Middle frontal gyrus (tissue), 1 donor: ENCODE results near the gene HSD11B2.

Experiments used
- DNase-seq: peaks from one replicate; pipeline ENCODE4 v3.0.0-alpha.2; 2015; ENCODE audit warnings: low spot score; ENCODE audit errors: extremely low spot score

Gene HSD11B2

DNA sequence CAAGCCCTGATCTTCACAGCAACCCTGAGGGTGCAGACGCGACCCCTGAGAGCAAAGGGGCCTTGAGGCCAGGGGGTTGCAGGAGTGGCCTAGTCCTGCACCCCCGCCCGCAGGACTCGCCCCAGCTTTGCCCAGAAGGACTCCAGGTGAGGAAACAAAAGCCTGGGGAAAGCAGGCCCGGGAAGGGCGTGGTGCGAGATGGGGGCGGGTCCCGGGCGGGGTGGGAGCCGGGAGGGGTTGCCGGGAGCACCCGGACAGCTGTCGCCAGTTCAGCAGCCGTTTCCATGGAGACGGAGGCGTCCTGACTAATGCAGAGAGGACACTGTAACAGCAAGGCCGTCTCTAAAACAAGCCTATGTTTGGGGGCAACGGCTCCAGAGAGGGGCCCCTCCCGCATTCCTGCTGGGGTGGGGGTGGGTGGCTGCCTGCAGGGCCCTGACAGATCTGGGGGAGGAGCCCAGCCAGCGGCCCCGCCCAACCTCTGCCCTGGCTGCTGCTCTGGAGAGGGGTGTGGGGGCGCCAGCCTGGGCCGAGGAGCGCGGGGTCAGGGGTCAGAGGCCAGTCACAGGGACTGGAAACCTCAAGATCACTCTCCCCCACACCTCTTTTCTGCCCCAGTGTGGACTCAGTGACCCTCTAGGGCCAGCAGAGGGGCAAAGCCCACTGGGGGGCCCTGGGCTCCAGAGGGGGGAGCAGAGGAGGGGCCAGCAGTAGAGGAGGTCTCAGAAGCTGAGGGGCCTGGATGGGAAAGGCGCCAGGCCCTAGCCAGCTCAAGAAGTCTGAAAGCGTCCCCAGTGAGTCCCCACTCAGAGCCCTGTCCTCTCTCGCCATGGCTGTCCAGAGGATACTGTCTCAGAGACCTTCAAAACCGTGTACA lies 34.5 kb upstream of the HSD11B2 start:
- DNase-seq = no peak

DNA sequence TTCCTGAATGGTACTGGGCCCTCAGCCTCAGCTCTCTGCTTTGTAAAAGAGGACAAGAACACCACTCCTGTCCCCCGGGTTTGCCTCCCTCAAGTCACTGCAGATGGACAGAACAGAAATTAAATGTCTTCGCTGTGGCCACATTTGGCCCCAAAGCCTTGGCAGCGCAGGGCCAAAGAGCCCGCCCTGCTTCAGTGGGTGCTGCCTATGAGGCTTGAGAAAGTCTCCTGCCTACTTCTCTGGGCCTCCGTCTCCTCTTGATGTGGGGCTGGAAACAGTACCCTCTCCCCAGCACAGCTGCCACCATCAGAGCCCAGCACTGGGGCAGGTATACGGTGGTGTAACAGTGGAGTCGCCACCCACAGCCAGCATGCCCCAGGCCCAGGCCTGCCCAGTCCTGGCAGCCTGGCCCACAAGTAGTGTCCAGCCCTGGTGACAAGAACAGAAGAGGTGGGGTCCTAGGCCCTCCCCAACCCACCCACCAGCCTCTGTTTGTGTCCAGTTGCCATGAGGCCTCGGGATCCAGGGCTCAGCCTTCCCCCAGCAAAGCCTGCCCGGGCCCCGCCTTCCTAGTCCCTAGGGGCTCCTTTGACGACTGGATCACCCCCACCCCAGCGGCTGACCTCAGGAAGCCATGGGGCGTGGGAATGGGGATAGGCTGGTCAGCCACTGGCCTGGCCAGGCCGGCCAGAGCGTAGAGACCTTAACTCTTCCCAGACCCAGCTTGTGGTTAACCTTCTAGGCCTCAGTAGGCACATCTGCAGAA lies 33.7 kb upstream of the HSD11B2 start:
- no peak for DNase-seq

DNA sequence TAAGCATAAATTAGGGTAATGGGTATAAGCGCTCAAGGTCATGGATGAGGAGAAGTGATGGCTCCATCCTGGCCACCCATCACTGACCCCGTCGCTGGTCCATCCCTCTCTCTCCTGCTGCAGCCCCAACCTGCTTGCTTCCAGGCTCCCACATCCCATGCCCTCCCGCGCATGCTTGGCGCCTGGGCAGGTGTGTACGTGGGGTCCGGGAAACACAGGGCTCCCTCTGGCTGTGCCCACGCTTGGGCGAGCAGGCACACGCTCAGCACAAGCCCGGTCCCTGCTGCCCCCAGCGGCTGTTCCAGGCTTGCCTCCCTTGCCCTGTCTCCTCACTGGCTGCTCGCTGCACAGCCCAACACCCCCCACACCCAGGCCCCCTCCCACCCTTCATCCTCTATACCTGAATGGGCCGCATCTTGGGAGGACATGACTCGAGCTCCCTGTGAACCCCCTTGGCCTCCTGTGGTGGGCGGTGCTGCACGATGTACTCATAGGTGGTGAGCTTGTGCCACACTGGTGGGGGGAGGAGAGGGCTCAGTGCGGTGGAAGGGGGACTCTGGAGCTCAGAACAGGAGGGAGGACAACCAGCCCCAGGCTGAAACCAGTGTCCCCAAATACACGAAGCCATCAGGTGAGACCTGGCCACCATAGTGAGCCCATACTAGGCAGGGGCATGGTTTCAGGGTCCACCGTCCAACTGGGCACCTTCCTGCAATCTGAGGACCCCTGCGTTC lies 32.9 kb upstream of the HSD11B2 start:
- no peak for DNase-seq

DNA sequence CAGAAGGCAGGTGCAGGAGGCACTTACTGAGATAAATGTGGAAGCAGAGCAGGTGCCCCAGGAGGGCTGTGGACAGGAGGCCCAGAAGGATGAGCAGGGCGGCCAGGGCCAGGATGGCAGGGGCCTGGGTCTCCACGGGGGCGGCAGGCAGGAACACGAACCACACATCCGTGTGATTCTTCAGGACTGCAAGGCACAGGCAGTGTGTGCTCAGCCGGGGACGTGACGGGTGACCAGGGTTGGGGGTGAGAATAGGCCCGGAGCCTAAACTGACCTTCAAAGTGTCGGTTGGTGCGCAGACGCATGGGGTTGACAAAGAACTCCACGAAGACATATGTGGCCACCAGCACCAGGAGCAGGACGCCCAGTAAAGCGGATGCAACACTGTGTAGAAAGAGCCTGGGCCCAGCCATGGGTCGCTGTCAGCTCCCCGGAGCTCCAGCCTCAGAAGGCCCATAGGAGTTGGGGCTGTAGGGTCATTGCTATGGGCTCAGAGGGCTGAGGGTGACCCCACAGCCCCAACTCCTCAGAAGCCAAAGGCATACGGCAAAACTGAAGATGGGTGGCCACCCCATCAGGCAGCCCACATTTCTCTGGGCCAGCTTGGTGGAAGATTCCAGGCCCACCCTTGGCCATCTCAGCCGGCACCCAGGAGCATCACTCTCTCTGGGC lies 32.2 kb upstream of the HSD11B2 start:
- no peak for DNase-seq

DNA sequence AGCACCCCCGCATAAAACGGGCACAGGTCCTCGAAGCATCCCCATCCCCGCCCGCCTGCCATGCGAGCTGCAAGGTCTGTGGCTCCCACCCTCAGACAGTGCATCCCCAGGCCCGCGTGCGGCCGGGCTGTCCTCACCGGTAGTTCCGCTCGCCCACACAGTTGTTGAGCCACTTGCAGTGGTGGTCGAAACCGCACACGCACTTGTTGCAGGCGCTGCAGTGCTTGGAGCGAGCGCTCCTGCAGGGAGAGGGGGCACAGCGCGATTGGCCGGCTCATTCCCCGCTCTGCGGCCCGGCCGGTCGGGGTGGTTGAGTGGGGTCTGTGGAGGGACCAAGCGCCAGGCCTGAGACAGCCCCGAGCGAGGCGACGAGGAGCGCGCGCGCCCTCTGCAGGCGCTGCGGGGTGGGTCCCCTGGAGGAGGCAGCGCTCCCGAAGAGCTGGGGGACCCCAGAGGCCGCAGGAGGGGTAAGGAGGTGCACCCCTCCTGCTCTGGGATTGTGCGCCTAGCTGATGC lies 31.6 kb upstream of the HSD11B2 start:
- no peak for DNase-seq

DNA sequence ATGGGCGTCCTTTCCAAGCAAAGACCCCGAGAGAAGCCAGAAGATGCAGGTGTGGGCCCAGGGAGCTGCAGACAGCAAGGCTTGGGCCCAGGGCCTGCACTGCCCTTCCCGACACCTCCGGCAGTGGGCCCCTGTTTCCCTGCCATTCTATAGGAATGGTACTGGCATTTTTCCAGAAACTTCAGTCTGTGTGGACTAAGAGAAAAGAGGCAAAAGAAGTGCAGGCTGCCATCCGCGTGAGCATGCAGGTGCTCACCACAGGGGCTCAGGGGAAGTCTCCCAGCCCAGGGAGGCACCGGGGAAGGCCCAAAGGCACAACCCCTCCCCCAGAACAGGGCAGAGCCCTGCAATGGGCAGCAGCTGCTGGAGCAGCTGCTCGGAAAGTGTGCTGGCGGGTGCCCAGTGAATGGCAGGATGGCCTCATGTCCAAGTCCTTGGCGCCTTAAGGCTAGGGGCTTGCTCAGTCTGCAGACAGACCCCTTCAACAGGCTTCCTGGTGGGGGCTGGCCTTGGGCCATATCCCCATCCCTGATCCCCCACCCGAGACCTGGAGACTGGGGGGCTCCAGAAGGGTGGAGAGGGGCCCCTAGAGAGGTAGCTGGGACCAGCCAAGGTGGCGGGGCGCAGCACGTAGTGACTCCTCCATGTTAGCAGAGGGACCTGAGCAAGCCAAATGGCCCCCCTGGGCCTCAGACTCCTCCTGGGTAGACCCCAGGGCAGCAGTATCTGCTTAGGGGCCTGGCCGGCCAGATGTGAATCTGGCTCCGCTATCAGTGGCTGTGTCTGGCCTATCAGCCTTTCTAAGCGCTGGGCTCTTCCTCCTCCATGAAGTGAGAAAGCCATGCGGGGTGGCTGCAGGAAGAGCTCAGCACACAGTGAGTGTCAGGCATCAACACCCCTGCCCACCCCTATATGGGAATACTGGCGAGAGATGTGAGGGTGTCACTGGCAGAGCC lies 30.9 kb upstream of the HSD11B2 start:
- DNase-seq = no peak

DNA sequence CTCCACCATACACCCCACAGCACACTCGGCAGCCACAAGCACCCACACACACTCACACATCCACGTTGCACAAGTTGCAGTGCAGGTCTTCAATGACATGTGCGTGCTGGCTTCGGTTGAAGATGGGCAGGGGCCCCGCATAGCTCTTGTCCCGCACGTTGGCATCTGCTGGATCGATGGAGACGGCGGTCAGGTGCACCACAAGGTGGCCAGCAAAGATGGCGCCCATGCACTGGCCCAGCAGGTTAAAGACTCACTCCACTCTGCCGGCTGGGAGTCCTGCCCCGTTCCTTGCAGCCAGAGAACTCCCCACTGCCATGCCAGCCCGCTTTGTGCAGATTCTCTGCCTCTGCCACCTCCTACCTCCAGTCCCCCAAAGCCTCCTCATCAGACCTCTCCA lies 30.0 kb upstream of the HSD11B2 start:
- no peak for DNase-seq

DNA sequence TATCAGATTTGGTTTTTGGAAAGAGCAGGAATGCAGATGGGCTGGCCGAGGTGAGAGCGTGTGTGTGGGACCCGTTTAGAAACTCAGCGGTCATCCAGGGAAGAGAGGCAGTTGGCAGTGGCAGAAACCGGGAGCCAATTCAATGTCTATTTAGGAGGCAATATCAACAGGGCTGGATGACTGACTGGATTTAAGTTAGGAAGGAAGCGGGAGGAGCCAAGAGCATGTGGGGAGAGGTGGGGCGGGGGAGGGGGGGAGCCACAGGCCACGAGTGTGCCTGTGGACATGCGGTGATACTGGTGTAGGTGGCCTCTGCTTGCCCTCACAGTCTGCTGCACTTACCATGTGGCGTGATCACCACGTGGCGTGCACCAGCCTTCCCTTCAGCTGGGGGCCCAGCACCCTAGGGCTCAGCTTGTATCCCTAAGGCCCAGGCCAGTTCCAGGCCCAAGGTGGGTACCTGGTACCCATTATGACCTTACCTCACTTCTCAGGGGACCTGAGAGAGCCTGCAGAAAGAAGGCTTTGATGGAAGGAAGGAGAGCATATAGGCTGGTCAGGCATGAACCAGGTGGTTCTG lies 26.9 kb upstream of the HSD11B2 start:
- no peak for DNase-seq

DNA sequence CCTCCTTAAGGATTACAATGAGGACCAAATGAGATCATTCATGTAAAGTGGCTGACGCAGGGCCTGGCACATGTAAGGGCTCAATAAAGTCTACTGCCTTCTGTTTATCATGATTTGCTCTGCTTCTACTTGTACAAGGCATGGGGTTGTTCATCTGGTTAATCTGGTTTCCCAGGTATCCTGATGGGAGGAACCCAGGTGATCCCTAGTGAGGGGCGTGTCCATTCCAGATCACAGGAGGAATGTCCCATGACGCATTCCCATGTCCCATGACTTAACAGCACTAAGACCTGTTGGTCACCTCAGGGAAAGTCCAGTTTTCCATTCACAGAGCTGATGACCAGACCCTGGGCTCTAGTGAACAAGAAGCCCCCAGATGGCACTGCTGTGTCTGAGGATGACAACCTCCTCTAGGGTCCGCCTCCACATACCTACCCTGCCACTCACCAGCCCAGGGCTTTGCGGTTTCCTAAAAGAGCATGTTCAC lies 26.1 kb upstream of the HSD11B2 start:
- DNase-seq = no peak

DNA sequence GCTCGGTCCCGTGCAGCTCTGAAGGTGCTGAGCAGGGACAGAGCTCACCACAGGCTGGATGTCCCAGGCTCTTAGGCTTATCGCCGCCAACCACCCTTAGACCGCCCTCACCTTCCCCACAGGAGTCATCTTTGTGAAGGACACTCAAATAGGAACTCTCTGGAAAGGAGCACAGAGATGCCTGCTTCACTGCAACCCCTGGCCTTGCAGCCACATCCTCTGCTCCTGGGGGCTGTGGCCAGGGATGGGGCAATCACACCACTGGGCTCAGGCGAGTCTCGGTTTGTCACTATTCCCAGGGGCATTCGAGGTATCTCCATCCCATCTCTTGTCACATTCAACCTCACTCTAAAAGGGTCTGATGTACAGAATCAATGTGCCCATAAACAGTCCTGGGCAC lies 25.6 kb upstream of the HSD11B2 start:
- no peak for DNase-seq

DNA sequence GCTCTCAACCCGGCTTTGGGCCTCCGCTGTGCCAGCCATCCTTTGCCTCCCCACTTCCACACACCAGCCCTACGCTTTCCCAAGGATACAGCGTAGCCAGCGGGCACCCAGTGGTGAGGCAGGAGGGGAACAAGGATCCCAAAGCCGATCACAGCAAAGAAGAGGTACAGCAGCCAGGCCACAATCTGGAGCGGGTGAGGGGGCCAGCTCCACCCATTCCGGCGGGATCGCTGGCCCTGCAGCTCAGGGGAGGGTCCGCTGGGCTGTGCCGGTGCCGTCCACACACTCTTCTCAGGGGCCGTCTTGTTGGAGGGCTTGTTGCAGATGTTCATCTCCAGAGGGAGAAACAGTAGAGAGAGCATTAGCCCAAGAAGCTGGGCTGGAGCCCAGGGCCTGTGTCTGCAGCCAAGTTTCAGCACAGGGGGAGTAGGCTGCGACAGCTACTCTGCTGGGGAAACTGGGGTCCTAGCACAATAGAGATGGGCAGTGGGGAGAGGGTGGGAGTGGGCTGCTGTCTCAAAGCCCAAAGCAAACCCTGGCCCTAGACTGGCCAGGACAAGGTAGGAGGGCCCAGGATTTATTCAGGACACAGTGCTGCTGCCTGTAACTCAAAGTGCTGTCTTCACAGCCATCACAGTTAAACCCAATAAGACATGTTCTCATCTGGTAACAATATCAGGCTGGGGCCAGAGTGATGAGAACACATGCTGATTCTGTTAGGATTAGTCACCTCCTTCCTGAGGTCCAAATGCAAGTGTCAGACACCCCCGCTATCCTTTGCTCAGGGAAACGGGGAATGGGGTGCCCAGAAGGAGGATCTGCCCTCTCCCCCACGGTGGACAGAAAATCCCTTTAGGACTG lies 24.6 kb upstream of the HSD11B2 start:
- DNase-seq = no peak

DNA sequence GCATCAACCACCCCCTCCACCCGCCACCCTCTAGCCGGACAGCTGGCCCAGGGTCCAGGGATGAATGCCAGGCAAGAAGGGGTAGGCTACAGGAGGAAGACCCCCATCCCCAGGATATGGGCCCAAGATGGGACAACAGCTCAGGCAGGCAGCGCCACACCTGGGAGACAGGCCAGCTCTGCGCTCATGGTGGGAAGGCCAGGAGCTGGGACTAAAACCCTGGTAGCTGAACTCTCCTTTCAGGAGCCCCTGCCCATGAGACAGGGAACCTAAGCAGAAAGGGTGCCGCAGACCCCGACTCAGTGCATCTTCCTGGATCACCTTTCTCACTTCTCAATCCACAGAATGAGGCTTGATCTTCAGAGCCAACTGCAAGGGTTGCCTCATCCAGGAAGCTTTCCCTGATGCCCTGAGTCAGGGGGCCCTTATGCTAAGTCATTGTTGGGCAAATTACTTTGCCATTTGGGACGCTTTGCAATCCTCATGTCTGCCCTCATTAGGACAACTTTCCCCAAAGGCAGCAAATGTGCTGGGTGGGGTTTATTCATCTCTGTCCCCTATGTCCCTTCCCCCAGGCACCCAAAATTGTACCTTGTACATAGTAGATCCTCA lies 23.6 kb upstream of the HSD11B2 start:
- no peak for DNase-seq

DNA sequence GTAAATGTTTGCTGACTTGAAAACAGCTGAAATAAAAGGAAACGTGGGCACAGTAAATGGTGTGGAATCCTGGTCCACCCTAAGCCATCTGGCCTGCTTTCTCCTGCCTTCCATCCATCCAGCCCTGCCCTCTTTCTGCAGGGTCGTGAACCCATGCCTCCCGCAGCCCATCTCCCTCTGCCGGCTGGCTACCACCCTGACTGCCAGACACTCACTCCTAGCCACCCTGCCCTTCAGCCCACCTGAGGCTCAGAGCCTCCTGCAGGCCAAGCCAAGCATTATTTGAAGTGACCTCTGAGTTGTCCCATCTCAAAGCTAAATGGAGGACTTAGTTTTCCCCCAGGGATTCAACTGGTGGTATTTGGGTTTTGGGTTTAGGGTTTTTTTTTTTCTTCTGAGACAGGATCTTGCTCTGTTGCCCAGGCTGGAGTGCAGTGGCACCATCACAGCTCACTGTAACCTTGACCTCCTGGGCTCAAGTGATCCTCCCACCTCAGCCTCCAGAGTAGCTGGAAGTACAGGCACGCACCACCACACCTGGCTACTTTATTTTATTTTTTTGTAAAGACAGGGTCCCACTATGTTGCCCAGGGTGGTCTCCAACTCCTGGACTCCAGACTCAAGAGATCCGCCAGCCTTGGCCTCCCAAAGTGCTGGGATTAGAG lies 23.0 kb upstream of the HSD11B2 start:
- no peak for DNase-seq

DNA sequence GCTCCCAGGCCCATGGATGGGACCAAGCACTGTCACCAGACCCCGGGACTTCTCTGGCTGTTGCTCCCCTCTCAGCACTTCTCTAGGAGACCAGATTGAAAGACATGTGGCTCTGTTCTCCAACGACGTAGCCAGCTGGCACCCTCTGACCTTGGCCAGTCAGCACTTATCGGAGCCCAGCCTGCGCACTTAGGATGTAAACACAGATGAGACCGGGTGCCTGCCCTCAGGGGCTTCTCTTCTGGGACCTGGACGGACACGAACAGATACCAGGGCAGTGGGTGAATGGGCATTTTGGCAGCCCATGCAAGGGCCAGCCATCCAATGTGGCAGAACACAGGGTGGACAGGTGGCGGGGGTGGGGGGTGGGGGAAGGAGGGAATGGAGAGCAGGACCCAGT lies 21.3 kb upstream of the HSD11B2 start:
- DNase-seq = no peak

DNA sequence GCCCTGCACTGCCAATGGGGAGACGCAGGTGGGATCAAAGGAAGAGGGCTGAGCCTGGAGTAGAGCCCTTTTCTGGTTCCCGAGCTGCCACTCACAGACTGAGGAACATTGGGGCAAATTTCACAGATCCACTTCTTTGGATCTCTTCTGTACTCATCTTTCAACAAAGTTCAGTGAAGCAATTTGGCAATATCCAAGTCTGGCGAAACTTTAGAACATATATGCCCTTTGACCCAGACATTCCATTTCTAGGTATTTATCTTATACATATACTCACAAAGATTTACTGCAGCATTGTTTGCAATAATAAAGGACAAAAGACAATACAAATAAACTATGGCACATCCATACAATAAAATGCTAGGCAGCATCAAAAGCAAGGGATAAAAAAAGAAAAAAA lies 19.6 kb upstream of the HSD11B2 start:
- no peak for DNase-seq

DNA sequence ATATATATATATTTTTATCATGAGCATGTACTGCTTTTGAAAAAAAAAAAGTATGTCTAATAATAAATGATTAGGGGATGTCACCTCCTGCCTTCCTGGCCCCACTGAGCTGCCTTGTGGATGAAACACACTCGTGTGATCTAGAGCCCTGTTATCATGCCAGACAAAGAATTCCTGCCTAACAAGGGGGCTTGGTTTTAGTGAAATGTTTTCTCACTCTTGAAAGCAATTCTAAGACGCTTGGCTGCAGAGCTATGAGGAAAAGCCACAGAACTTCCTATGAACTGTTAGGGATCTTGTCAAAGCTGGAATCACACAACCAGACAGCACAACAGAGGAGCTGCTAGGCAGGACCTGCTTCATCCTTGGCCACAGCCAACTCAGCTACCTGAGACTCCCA lies 18.6 kb upstream of the HSD11B2 start:
- no peak for DNase-seq
